Activated T-cell treated with anti-CD3 and anti-CD28 coated beads, Interleukin-2, amount 50 U/mL, for 72 hours (primary cell): ENCODE measurements around the gene MRPS34. TPM values are rescaled to one million over a fixed set of nuclear protein-coding genes. Genes with fewer than 3 reads are reported as not detected.
A peak's percentile ranks its signal among the peaks of the same experiment; 100 is the strongest.

Source experiments
- ATAC-seq, 2 donors: fragments of 150-1000 bp; cut with Tn5 transposase; replicated peaks in 1 of 2; 2 replicates each; pipeline ENCODE4 v1.10.0; 2021; ENCODE audit warnings: moderate library complexity in 2 of 2, mild to moderate bottlenecking in 1 of 2
- DNase-seq, 2 donors: peaks; one replicate each; pipeline ENCODE4 v3.0.0; 2021 to 2022; ENCODE audit warnings: mixed read lengths in 1 of 2
- H3K27ac Mint-ChIP-seq: one replicate; pipeline ENCODE4 v1.8.0; 2022; ENCODE audit warnings: mild to moderate bottlenecking, moderate library complexity, mixed read lengths
- H3K27me3 Mint-ChIP-seq: one replicate; pipeline ENCODE4 v1.8.0; 2022; ENCODE audit warnings: low read depth, mixed read lengths
- H3K36me3 Mint-ChIP-seq, 2 donors: one replicate each; pipeline ENCODE4 v1.8.0; 2022; ENCODE audit warnings: mixed read lengths in 2 of 2, mild to moderate bottlenecking in 1 of 2; ENCODE audit not compliant: insufficient read depth in 2 of 2
- H3K4me1 Mint-ChIP-seq: one replicate; pipeline ENCODE4 v1.8.0; 2022; ENCODE audit warnings: low read depth, mixed read lengths
- H3K4me3 Mint-ChIP-seq, 2 donors: one replicate each; pipeline ENCODE4 v1.8.0; 2022; ENCODE audit warnings: mild to moderate bottlenecking in 2 of 2, mixed read lengths in 2 of 2, moderate library complexity in 2 of 2
- H3K9me3 Mint-ChIP-seq, 2 donors: one replicate each; pipeline ENCODE4 v1.8.0; 2022; ENCODE audit warnings: mixed read lengths in 2 of 2
- total RNA-seq, 2 donors: library from RNA; stranded (reverse); gene quantifications; one replicate each; pipeline ENCODE4 v1.2.3, GENCODE V29; 2022

Gene MRPS34
- total RNA-seq, 2 donors from 2014 or later: 86.0 to 123 TPM

- H3K4me1 Mint-ChIP-seq: no peaks in the 10 kb centered on the region
- no peak for ATAC-seq
- no peak overlapping the region for H3K4me3 Mint-ChIP-seq
- H3K9me3 Mint-ChIP-seq: no peaks in the 10 kb centered on the region
- no peak for DNase-seq
- H3K27ac Mint-ChIP-seq: no peak overlapping the region
- no peaks in the 10 kb centered on the region for H3K27me3 Mint-ChIP-seq
- H3K36me3 Mint-ChIP-seq: peaks cover 3 to 5% of the 10 kb centered on the region in 2 donors
Measured at GRCh38 chr16:1791943-1792812, 19.2 kb upstream of the MRPS34 start.

DNA sequence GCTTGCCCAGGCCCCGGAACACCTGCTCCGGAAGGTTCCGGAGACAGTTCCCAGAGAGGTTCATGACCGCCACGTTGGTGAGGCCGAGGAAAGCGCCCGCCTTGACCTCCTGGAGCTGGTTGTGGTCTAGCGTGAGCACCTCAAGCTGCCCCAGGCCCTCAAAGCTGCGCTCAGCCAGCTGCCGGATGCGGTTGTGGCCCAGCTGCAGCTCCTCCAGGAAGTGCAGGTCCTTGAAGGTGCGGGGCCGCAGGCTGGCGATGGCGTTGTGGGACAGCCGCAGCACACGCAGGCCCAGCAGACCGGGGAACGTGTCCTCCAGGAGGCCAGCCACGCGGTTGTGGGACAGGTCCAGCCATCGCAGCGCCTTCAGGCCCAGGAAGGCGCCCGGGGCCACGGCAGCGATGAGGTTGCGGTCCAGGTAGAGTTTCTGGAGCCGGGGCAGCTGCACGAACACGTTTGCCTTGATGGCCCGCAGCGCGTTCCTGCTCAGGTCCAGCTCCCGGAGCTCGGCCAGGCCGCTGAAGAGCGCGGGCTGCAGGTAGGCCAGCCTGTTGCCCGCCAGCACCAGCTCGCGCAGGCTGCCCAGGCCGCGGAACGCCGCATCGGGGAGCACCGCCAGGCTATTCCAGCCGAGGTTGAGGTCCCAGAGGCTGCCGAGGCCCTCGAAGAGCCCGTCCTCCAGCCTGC is 18.5 kb upstream of the MRPS34 start:
- no peaks in the 10 kb centered on the region for H3K4me1 Mint-ChIP-seq
- H3K27ac Mint-ChIP-seq: no peak overlapping the region
- no peaks in the 10 kb centered on the region for H3K27me3 Mint-ChIP-seq
- no peak overlapping the region for H3K4me3 Mint-ChIP-seq
- peaks cover 1 to 2% of the 10 kb centered on the region in 2 donors for H3K36me3 Mint-ChIP-seq
- DNase-seq (no peak), ATAC-seq (no peak)
- no peaks in the 10 kb centered on the region for H3K9me3 Mint-ChIP-seq

DNA sequence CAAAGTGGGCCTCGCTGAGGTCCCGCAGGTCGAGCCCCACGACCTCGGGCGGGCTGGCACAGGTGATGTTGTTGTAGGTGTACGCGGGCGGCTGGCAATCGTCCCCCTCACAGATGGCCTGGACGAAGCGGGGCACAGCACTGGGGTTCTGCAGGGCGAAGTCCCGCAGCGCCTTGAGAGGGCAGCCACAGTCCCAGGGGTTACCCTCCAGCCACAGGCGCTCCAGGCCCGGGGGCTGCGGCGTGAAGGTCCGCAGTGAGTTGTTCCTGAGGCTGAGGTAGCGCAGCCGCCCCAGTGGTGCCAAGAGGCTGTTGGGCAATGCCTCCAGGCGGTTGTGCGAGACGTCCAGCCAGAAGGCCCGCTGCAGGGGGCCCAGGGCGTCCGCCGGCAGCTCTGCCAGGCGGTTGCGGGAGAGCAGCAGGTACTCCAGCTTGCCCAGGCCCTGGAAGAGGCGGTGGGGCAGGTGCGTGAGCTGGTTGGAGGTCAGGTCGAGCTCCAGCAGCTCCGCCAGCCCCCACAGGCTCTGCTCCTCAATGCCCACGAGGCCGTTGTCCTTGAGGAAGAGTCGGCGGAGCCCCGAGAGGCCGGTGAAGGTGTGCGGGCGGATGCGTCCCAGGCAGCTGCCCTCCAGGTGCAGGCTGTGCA is 17.8 kb upstream of the MRPS34 start:
- H3K36me3 Mint-ChIP-seq: peaks cover 1 to 2% of the 10 kb centered on the region in 2 donors
- no peak overlapping the region for H3K27ac Mint-ChIP-seq
- no peaks in the 10 kb centered on the region for H3K27me3 Mint-ChIP-seq
- DNase-seq: no peak
- H3K4me3 Mint-ChIP-seq: no peak overlapping the region
- no peaks in the 10 kb centered on the region for H3K4me1 Mint-ChIP-seq
- no peak for ATAC-seq
- no peaks in the 10 kb centered on the region for H3K9me3 Mint-ChIP-seq

DNA sequence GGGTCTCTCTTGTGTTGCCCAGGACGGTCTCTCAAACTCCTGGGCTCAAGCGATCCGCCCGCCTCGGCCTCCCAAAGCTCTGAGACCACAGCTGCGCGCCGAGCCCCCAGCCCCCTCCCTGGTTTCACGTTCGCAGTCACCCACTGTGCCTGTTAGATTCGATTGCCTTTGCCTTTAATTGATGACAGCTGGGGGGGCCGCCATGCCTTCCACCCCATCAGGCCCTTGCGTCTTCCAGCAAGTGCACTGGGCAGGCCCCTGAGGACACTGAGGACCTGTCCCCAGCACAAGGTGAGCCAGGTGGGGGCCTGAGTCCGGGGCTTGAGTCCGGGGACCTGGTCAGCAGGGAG is 17.3 kb upstream of the MRPS34 start:
- no peak overlapping the region for H3K4me3 Mint-ChIP-seq
- no peaks in the 10 kb centered on the region for H3K9me3 Mint-ChIP-seq
- H3K27ac Mint-ChIP-seq: no peak overlapping the region
- peaks cover 1 to 2% of the 10 kb centered on the region in 2 donors for H3K36me3 Mint-ChIP-seq
- ATAC-seq (no peak), DNase-seq (no peak)
- no peaks in the 10 kb centered on the region for H3K27me3 Mint-ChIP-seq
- H3K4me1 Mint-ChIP-seq: peaks cover 2% of the 10 kb centered on the region

GRCh38 chr16:1789643-1790045 is 16.7 kb upstream of the MRPS34 start:
- no peaks in the 10 kb centered on the region for H3K9me3 Mint-ChIP-seq
- H3K4me1 Mint-ChIP-seq: peaks cover 7% of the 10 kb centered on the region
- no peak for DNase-seq
- no peak overlapping the region for H3K4me3 Mint-ChIP-seq
- H3K36me3 Mint-ChIP-seq: peaks cover 1 to 2% of the 10 kb centered on the region in 2 donors
- H3K27me3 Mint-ChIP-seq: no peaks in the 10 kb centered on the region
- no peak for ATAC-seq
- no peak overlapping the region for H3K27ac Mint-ChIP-seq

- H3K4me1 Mint-ChIP-seq: peaks cover 7% of the 10 kb centered on the region
- no peaks in the 10 kb centered on the region for H3K27me3 Mint-ChIP-seq
- no peak for DNase-seq
- H3K27ac Mint-ChIP-seq: no peak overlapping the region
- H3K36me3 Mint-ChIP-seq: peaks cover 1 to 2% of the 10 kb centered on the region in 2 donors
- no peaks in the 10 kb centered on the region for H3K9me3 Mint-ChIP-seq
- no peak for ATAC-seq
- H3K4me3 Mint-ChIP-seq: no peak overlapping the region
Measured at GRCh38 chr16:1788708-1789100, 15.8 kb upstream of the MRPS34 start.

DNA sequence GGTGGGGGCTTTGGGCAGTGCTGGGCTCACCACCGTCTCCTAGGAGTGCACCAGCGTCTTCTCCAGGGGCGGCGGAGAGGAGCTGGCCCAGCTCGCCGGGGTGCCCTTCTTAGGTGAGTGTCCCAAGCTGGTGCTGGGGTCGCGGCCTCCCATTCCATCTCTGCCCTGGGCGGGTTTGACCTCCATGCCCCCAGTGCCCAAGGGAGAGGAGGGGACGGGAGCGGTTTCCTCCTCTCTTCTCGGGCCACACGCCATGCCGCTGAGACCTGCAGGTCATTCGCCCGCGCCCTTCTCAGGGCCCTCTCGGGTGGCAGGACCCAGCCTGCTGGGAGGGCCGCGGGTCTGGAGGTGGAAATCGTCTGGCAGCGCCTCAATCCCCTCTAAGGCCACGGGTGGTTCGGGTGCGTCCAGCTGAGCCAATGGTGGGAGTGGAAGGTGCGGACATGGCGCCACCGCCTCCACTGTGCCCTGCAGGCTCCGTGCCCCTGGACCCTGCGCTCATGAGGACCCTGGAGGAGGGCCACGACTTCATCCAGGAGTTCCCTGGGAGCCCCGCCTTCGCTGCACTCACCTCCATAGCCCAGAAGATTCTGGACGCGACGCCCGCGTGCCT is 15.3 kb upstream of the MRPS34 start:
- no peak for ATAC-seq
- DNase-seq: no peak

DNA sequence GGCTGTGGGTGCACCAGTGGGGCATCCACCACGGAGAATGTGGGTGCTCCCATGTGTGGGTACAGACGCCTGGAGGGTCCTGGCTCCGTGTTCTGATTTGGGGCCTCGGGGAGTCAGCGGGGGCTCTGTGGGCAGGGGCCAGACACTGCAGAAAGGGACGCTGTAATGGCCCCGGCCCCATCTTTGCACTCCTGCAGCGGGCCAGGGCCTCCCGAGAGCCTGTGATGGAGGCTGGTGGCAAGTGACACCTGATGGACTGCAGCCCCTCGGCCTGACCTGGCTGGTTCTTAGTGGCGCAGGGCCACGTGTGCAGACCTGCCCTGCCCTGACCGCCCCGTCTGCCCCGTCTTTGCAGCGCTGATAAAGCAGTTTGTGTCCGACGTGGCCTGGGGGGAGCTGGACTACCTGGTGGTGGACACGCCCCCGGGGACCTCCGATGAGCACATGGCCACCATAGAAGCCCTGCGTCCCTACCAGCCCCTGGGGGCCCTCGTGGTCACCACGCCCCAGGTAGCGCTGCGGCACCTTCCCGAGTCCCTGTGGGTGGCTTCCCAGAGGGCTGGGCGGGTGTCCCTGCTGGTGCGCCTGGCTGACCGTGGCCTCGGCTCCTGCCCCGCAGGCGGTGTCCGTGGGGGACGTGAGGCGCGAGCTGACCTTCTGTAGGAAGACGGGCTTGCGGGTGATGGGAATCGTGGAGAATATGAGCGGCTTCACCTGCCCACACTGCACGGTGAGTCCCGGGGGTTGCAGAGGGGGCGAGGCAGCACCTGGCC is 14.6 kb upstream of the MRPS34 start:
- H3K27ac Mint-ChIP-seq: no peak overlapping the region
- ATAC-seq: no peak
- no peak overlapping the region for H3K4me3 Mint-ChIP-seq
- H3K36me3 Mint-ChIP-seq: peaks cover 1 to 2% of the 10 kb centered on the region in 2 donors
- no peaks in the 10 kb centered on the region for H3K9me3 Mint-ChIP-seq
- DNase-seq: no peak
- no peaks in the 10 kb centered on the region for H3K27me3 Mint-ChIP-seq
- peaks cover 7% of the 10 kb centered on the region for H3K4me1 Mint-ChIP-seq

More for the DNA sequence above, 15.3 kb upstream of the MRPS34 start:
- peaks cover 1 to 2% of the 10 kb centered on the region in 2 donors for H3K36me3 Mint-ChIP-seq
- no peak overlapping the region for H3K27ac Mint-ChIP-seq
- no peaks in the 10 kb centered on the region for H3K27me3 Mint-ChIP-seq
- H3K4me1 Mint-ChIP-seq: peaks cover 7% of the 10 kb centered on the region
- H3K9me3 Mint-ChIP-seq: no peaks in the 10 kb centered on the region
- H3K4me3 Mint-ChIP-seq: no peak overlapping the region

DNA sequence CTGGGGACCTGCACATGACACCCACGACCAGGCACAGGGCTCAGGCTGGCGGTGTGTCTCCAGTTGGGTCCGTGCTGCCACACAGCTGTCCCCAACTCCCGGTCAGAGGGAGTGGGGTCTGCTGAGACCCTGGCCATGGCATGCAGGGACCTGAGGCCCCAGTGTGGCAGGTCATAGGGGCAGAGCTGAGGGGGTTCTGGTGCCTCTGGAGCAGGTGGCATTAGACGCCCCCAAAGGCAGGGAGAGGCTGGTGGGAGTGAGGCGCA is 14.1 kb upstream of the MRPS34 start:
- peaks cover 7% of the 10 kb centered on the region for H3K4me1 Mint-ChIP-seq
- no peak overlapping the region for H3K27ac Mint-ChIP-seq
- H3K36me3 Mint-ChIP-seq: peaks cover 2 to 3% of the 10 kb centered on the region in 2 donors
- DNase-seq (no peak), ATAC-seq (no peak)
- H3K4me3 Mint-ChIP-seq: no peak overlapping the region
- no peaks in the 10 kb centered on the region for H3K27me3 Mint-ChIP-seq
- no peaks in the 10 kb centered on the region for H3K9me3 Mint-ChIP-seq

DNA sequence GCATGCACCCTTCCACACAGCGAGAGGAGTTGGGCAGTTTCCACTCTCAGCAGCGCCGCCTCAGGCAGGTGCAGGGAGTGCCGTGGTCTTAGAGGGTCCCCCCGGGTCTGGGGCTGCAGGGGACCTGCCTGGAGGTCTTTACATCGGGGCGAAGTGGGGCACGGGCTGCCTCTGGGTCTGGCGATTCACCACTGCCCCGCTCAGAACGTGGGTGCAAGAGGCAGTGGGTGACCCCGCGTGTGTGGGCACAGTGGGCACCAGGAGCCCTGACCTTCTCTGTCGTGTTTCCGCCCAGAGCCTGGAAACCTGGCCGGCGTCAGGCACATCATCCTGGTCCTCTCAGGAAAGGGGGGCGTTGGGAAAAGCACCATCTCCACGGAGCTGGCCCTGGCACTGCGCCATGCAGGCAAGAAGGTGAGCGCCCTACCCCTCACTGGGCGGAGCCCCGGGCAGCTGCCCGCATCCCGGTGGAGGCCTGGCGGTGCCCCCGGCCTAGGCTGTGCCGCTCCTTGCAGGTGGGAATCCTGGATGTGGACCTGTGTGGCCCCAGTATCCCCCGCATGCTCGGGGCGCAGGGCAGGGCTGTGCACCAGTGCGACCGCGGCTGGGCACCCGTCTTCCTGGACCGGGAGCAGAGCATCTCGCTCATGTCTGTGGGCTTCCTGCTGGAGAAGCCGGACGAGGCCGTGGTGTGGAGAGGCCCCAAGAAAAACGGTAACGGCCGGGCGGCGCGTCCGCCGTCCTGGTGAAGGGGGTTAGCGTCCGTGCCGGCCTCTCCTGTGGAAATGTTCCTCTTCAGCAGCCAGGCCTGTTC is 13.5 kb upstream of the MRPS34 start:
- Mint-ChIP-seq H3K27ac (no peak overlapping the region), H3K4me1 (peaks cover 12% of the 10 kb centered on the region)
- DNase-seq: peak in 1 of 2 donors; percentile 1

DNA sequence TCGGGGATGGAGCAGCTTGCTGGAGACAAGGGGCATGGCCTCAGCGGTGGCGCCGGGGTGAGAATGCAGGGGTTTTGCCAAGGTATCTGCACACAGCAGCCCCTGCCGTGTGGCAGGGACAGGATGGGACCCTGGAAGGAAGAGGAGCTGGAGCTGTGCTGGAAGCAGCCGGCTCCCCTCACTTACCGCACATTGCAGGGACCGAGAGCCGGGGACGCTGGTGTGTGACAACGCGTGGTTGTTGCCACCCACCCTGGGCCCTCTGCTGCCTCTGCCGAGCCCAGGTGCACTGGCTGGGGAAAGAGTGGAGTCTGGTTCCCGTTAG is 12.9 kb upstream of the MRPS34 start:
- DNase-seq (no peak), ATAC-seq (no peak)
- peaks cover 19% of the 10 kb centered on the region for H3K4me1 Mint-ChIP-seq
- H3K27ac Mint-ChIP-seq: no peak overlapping the region
- no peak overlapping the region for H3K4me3 Mint-ChIP-seq
- no peaks in the 10 kb centered on the region for H3K27me3 Mint-ChIP-seq
- no peaks in the 10 kb centered on the region for H3K9me3 Mint-ChIP-seq
- H3K36me3 Mint-ChIP-seq: peaks cover 2 to 3% of the 10 kb centered on the region in 2 donors

More for the DNA sequence above, 13.5 kb upstream of the MRPS34 start:
- Mint-ChIP-seq H3K36me3 (peaks cover 2 to 3% of the 10 kb centered on the region in 2 donors), H3K9me3 (no peaks in the 10 kb centered on the region), H3K4me3 (no peak overlapping the region), H3K27me3 (no peaks in the 10 kb centered on the region)
- no peak for ATAC-seq
